Gastroesophageal sphincter (tissue), 3 donors: ENCODE measurements around the gene CLPTM1L.

Source experiments
- CTCF ChIP-seq, 4 experiments: fragments of 200-600 bp in 2 of 4; fragments of 450-650 bp in 2 of 4; sonication (generic) in 1 of 4; IDR thresholded peaks; one replicate each; pipeline ENCODE4 v1.5.1; 2017 to 2019; ENCODE audit warnings: antibody characterized with exemption in 4 of 4, mild to moderate bottlenecking in 2 of 4, moderate library complexity in 2 of 4
- EP300 ChIP-seq: sonication (generic); formaldehyde crosslinking; IDR thresholded peaks from one replicate; pipeline ENCODE4 v1.6.1; 2017; ENCODE audit warnings: antibody characterized with exemption, mild to moderate bottlenecking
- POLR2A ChIP-seq, 2 donors: fragments of 450-650 bp; IDR thresholded peaks; one replicate each; pipeline ENCODE4 v1.6.1; 2017; ENCODE audit warnings: antibody characterized with exemption in 2 of 2, mild to moderate bottlenecking in 2 of 2, moderate library complexity in 1 of 2
- POLR2AphosphoS5 ChIP-seq: sonication (generic); formaldehyde crosslinking; IDR thresholded peaks from one replicate; pipeline ENCODE4 v1.6.1; 2017; ENCODE audit warnings: antibody characterized with exemption

GRCh38 chr5:1298067-1298551, 46.8 kb downstream of the CLPTM1L start:
- TF ChIP-seq POLR2A (IDR thresholded peaks at IDR 0.05) (no peak), CTCF (IDR thresholded peaks at IDR 0.05) (no peak), EP300 (no peak), POLR2AphosphoS5 (no peak)
